B cell (primary cell): ENCODE data around the gene MNT. TPM values are rescaled to one million over a fixed set of nuclear protein-coding genes. Genes with fewer than 3 reads are reported as not detected.

ENCODE experiments used
- ATAC-seq: fragments of 200-7000 bp; cut with Tn5 transposase; one replicate; pipeline ENCODE4 v1.10.0; 2021; ENCODE audit warnings: low read depth, mild to moderate bottlenecking, moderate number of reproducible peaks, moderate library complexity
- CTCF ChIA-PET: fragments of 350-600 bp; sonication (Branson Sonifier 250); formaldehyde crosslinking; loops from one replicate; lab custom pipeline; 2021; ENCODE audit warnings: antibody characterized with exemption, inconsistent platforms; lab: Charles Lee
- POLR2A ChIA-PET: fragments of 350-600 bp; sonication (Branson Sonifier 250); formaldehyde crosslinking; loops from one replicate; lab custom pipeline; 2021; ENCODE audit warnings: antibody characterized with exemption; lab: Charles Lee
- DNase-seq: peaks from one replicate; pipeline ENCODE4 v3.0.0; 2013
- H2AFZ ChIP-seq: 2 replicates; pipeline ENCODE4 v1.6.1; 2012; ENCODE audit warnings: mild to moderate bottlenecking, low read depth, low read length; ENCODE audit not compliant: insufficient read depth, poor library complexity, severe bottlenecking
- H3K27ac ChIP-seq, 2 donors: 1 replicate in 1 of 2; 2 replicates in 1 of 2; pipeline ENCODE4 v1.5.1; 2012 to 2013; ENCODE audit warnings: low read length in 2 of 2, mild to moderate bottlenecking in 2 of 2, moderate library complexity in 1 of 2
- H3K27me3 ChIP-seq, 4 experiments: fragments of 200-600 bp in 1 of 4; sonication (generic) in 1 of 4; replicated peaks in 1 of 4; 1 replicate in 2 of 4; 2 replicates in 2 of 4; pipeline versions ENCODE4 v1.6.1 to v1.7.0; 2013 to 2016; ENCODE audit warnings: low read length in 3 of 4, mild to moderate bottlenecking in 2 of 4, mixed read lengths in 1 of 4, moderate library complexity in 1 of 4; ENCODE audit not compliant: insufficient read depth in 4 of 4, control insufficient read depth in 3 of 4; ENCODE audit errors: control extremely low read depth in 1 of 4
- H3K36me3 ChIP-seq, 2 experiments: replicated peaks in 1 of 2; 1 replicate in 1 of 2; 2 replicates in 1 of 2; pipeline versions ENCODE4 v1.6.1 to v1.7.1; 2013; ENCODE audit warnings: low read length in 1 of 2; ENCODE audit not compliant: insufficient read depth in 2 of 2, control insufficient read depth in 1 of 2; ENCODE audit errors: control extremely low read depth in 1 of 2, extremely low read depth in 1 of 2
- H3K4me1 ChIP-seq, 2 donors: fragments of 200-600 bp in 1 of 2; sonication (generic) in 1 of 2; 1 replicate in 1 of 2; 2 replicates in 1 of 2; pipeline versions ENCODE4 v1.5.1 to v1.6.1; 2013 to 2017; ENCODE audit warnings: low read length in 2 of 2; ENCODE audit not compliant: control insufficient read depth in 2 of 2, insufficient read depth in 2 of 2
- H3K4me2 ChIP-seq: replicated peaks from 2 replicates; pipeline ENCODE3; 2012; ENCODE audit warnings: mild to moderate bottlenecking, low read depth, low read length; ENCODE audit not compliant: poor library complexity, severe bottlenecking
- H3K4me3 ChIP-seq, 5 experiments: fragments of 200-600 bp in 1 of 5; sonication (generic) in 1 of 5; 1 replicate in 3 of 5; 2 replicates in 2 of 5; pipeline versions ENCODE4 v1.5.1 to v1.7.0; 2011 to 2016; ENCODE audit warnings: low read length in 4 of 5, mild to moderate bottlenecking in 4 of 5, low read depth in 2 of 5, control low read depth in 1 of 5, moderate library complexity in 1 of 5; ENCODE audit not compliant: insufficient read depth in 1 of 5; ENCODE audit errors: control extremely low read depth in 1 of 5, extremely low read depth in 1 of 5
- H3K79me2 ChIP-seq: fragments of 200-600 bp; sonication (generic); one replicate; pipeline ENCODE4 v1.6.0; 2016; ENCODE audit warnings: low read length; ENCODE audit not compliant: control insufficient read depth, insufficient read depth
- H3K9ac ChIP-seq: fragments of 200-600 bp; sonication (generic); 2 replicates; pipeline ENCODE4 v1.6.1; 2017; ENCODE audit warnings: mild to moderate bottlenecking, low read length, moderate library complexity
- H3K9me3 ChIP-seq, 3 donors: one replicate each; pipeline versions ENCODE4 v1.6.1 to v1.7.1; 2013; ENCODE audit warnings: low read length in 2 of 3; ENCODE audit not compliant: control insufficient read depth in 2 of 3, insufficient read depth in 1 of 3; ENCODE audit errors: control extremely low read depth in 1 of 3
- H4K20me1 ChIP-seq: 2 replicates; pipeline ENCODE4 v1.6.0; 2012; ENCODE audit warnings: mild to moderate bottlenecking, low read length; ENCODE audit not compliant: insufficient read depth, control insufficient read depth, poor library complexity, severe bottlenecking
- H3K27ac Mint-ChIP-seq: one replicate; pipeline ENCODE4 v1.8.0; 2021; ENCODE audit warnings: mixed read lengths
- H3K27me3 Mint-ChIP-seq: one replicate; pipeline ENCODE4 v1.8.0; 2021; ENCODE audit warnings: mixed read lengths
- H3K4me1 Mint-ChIP-seq: one replicate; pipeline ENCODE4 v1.8.0; 2021; ENCODE audit warnings: mixed read lengths
- H3K4me3 Mint-ChIP-seq: one replicate; pipeline ENCODE4 v1.8.0; 2021; ENCODE audit warnings: mixed read lengths
- H3K9me3 Mint-ChIP-seq: one replicate; pipeline ENCODE4 v1.8.0; 2022; ENCODE audit warnings: mixed read lengths; ENCODE audit not compliant: insufficient read depth
- CTCF ChIP-seq: fragments of 200-600 bp; IDR thresholded peaks from one replicate; pipeline ENCODE4 v1.8.0; 2022; ENCODE audit warnings: antibody characterized with exemption, mild to moderate bottlenecking
- EZH2 ChIP-seq: IDR thresholded peaks from 2 replicates; pipeline ENCODE4 v1.6.1; 2012; ENCODE audit warnings: borderline replicate concordance, low read depth, mild to moderate bottlenecking, moderate library complexity, low read length; ENCODE audit not compliant: insufficient read depth, poor library complexity, severe bottlenecking
- WGBS: methylation state at CpG from one replicate; pipeline ENCODE4 v1.1.5; 2013; ENCODE audit warnings: missing lambda C conversion rate; ENCODE audit not compliant: insufficient coverage; 5-methylcytosine and 5-hydroxymethylcytosine counted together
- intact Hi-C: fragments of 100-400 bp; cut with micrococcal nuclease; formaldehyde crosslinking; loops from one replicate; pipeline ENCODE4 v1.10.0; 2022
- polyA plus RNA-seq: library from polyadenylated mRNA; depleted of rRNA; stranded (reverse); fragments of >200 nt; gene quantifications from 2 replicates; pipeline ENCODE4 v1.2.3, GENCODE V29; 2012
- total RNA-seq, 2 donors: library from RNA; stranded (reverse); fragments of 120-200 nt in 1 of 2; gene quantifications; 1 replicate in 1 of 2; 2 replicates in 1 of 2; pipeline versions ENCODE4 v1.2.3 to v1.2.4, GENCODE V29; 2013 to 2022

MNT gene
- total and polyA plus RNA-seq, 2 donors (not counting 1 experiment from before 2014, with no cell fraction given) = 20.0 to 68.5 TPM

GRCh38 chr17:2347805-2348685 is 52.8 kb downstream of the MNT start:
- WGBS = 79% methylated on average over 5 of the region's 11 CpGs
- no peaks in the 10 kb centered on the region for H3K27me3 Mint-ChIP-seq
- no peak overlapping the region for H3K4me3 Mint-ChIP-seq
- DNase-seq (no peak), ATAC-seq (no peak)
- Histone ChIP-seq H3K79me2 (peaks cover 2% of the 10 kb centered on the region), H3K4me3 (no peak overlapping the region), H3K27me3 (no peaks in the 10 kb centered on the region), H3K36me3 (peaks cover 0 to 15% of the 10 kb centered on the region in 2 experiments), H2AFZ (no peak overlapping the region), H3K9me3 (no peaks in the 10 kb centered on the region), H3K4me1 (no peaks in the 10 kb centered on the region), H3K4me2 (no peak overlapping the region), H3K9ac (no peak overlapping the region), H3K27ac (no peak overlapping the region), H4K20me1 (no peaks in the 10 kb centered on the region)
- H3K27ac Mint-ChIP-seq = no peak overlapping the region
- intact Hi-C loops = no loop called here
- ChIA-PET CTCF (interaction anchor here (1.0 kb wide), 1 partner anchor 34 kb away, joined by 3 read pairs; no protein-coding TSS in a partner anchor), POLR2A (no interaction called here)
- H3K9me3 Mint-ChIP-seq = no peaks in the 10 kb centered on the region
- TF ChIP-seq EZH2 = no peak
- TF ChIP-seq CTCF = no peak
- peaks cover 1% of the 10 kb centered on the region for H3K4me1 Mint-ChIP-seq

- POLR2A ChIA-PET = no interaction called here
- ATAC-seq (no peak), DNase-seq (no peak)
- Mint-ChIP-seq H3K4me1 (no peaks in the 10 kb centered on the region), H3K4me3 (no peak overlapping the region), H3K9me3 (no peaks in the 10 kb centered on the region), H3K27ac (no peak overlapping the region), H3K27me3 (no peaks in the 10 kb centered on the region)
- Histone ChIP-seq H3K4me3 (no peak overlapping the region), H3K9ac (no peak overlapping the region), H3K36me3 (peaks cover 0 to 15% of the 10 kb centered on the region in 2 experiments), H3K79me2 (no peaks in the 10 kb centered on the region), H3K9me3 (no peaks in the 10 kb centered on the region), H2AFZ (no peak overlapping the region), H3K27ac (no peak overlapping the region), H3K27me3 (no peaks in the 10 kb centered on the region), H3K4me1 (no peaks in the 10 kb centered on the region), H4K20me1 (no peaks in the 10 kb centered on the region), H3K4me2 (no peak overlapping the region)
- no peak for TF ChIP-seq EZH2
- TF ChIP-seq CTCF = no peak
- 98% methylated on average over 6 of the region's 8 CpGs for WGBS
- intact Hi-C loops = no loop called here
- CTCF ChIA-PET = interaction anchor here (0.6 to 0.7 kb wide), 4 partner anchors 210 to 1602 kb away, joined by 3 to 5 read pairs (median 4); no protein-coding TSS in a partner anchor
Measured at GRCh38 chr17:2346475-2346874, 54.4 kb downstream of the MNT start.
